Astrocyte of the cerebellum (primary cell): ENCODE data around the gene LMF2.
A peak's percentile ranks its signal among the peaks of the same experiment; 100 is the strongest.
"Not testable (repeated sequence)": the region's sequence is repeated elsewhere in the genome, so short reads cannot be mapped to it uniquely, and the experiment has no call there.

Experiments used
- DNase-seq: peaks from one replicate; pipeline ENCODE4 v3.0.0-alpha.2; 2011; ENCODE audit warnings: low read depth
- H3K4me3 ChIP-seq: 2 replicates; pipeline ENCODE4 v1.5.1; 2011; ENCODE audit warnings: mild to moderate bottlenecking, low read depth, low read length, moderate library complexity
- CTCF ChIP-seq: IDR thresholded peaks from 2 replicates; pipeline ENCODE4 v1.5.1; 2012; ENCODE audit warnings: low read length, low read depth, moderate library complexity, mild to moderate bottlenecking; ENCODE audit errors: missing control alignments
- in situ Hi-C: cut with HindIII; loops from 2 replicates; pipeline ENCODE4 v1.10.0; 2017; ENCODE audit warnings: low sequenced_read_pairs

The LMF2 gene

GRCh38 chr22:50544078-50544745 is 36.7 kb upstream of the LMF2 start:
- no peak for DNase-seq
- in situ Hi-C loops, result no loop called here
- H3K4me3 ChIP-seq, result peak overlapping the region; percentile 18
- peak; percentile 55 for TF ChIP-seq CTCF

GRCh38 chr22:50542416-50542927 is 35.0 kb upstream of the LMF2 start:
- no peak for TF ChIP-seq CTCF
- in situ Hi-C loops, result no loop called here
- no peak overlapping the region for H3K4me3 ChIP-seq
- DNase-seq, result no peak

- in situ Hi-C loops, H3K4me3 ChIP-seq, DNase-seq: not testable (repeated sequence)
These were observed 34.1 kb upstream of the LMF2 start for GRCh38 chr22:50541667-50542026.

- no peak overlapping the region for H3K4me3 ChIP-seq
These were observed 32.9 kb upstream of the LMF2 start for GRCh38 chr22:50540381-50540780.

GRCh38 chr22:50537765-50538164 is 30.3 kb upstream of the LMF2 start:
- in situ Hi-C loops, result no loop called here
- DNase-seq, result no peak
- no peak overlapping the region for H3K4me3 ChIP-seq
- no peak for TF ChIP-seq CTCF

More at GRCh38 chr22:50540381-50540780, 32.9 kb upstream of the LMF2 start:
- TF ChIP-seq CTCF, result no peak
- in situ Hi-C loops, result no loop called here
- no peak for DNase-seq

GRCh38 chr22:50536226-50536625 is 28.7 kb upstream of the LMF2 start:
- in situ Hi-C loops, result no loop called here
- DNase-seq, result no peak
- no peak overlapping the region for H3K4me3 ChIP-seq
- no peak for TF ChIP-seq CTCF

- in situ Hi-C loops, result no loop called here
- DNase-seq, result no peak
- no peak for TF ChIP-seq CTCF
- H3K4me3 ChIP-seq, result no peak overlapping the region
These were observed 27.6 kb upstream of the LMF2 start for GRCh38 chr22:50535113-50535512.

GRCh38 chr22:50533856-50534711 is 26.6 kb upstream of the LMF2 start:
- in situ Hi-C loops, result not testable (repeated sequence)
- DNase-seq, result peak; percentile 23

More at GRCh38 chr22:50533856-50534711, 26.6 kb upstream of the LMF2 start:
- H3K4me3 ChIP-seq, result not testable (repeated sequence)
